ENCODE results near the gene MYCL.

MYCL gene

GRCh38 chr1:39852214-39852791 is 49.4 kb downstream of the MYCL start:
- DNase-seq (ENCODE audit: low read depth): no peak

GRCh38 chr1:39850606-39851216 is 51.0 kb downstream of the MYCL start:
- no peak for DNase-seq (ENCODE audit: low read depth)

- no peak for DNase-seq (ENCODE audit: low read depth)
These were observed 52.5 kb downstream of the MYCL start for GRCh38 chr1:39849203-39849602.

- no peak for DNase-seq (ENCODE audit: low read depth)
These were observed 53.8 kb downstream of the MYCL start for GRCh38 chr1:39847940-39848339.

GRCh38 chr1:39846796-39847195 is 54.9 kb downstream of the MYCL start:
- no peak for DNase-seq (ENCODE audit: low read depth)

- DNase-seq (ENCODE audit: low read depth): peak; percentile 74
These were observed 55.8 kb downstream of the MYCL start for GRCh38 chr1:39845569-39846566.

Measured in EH (cell line).